HCT116 (cell line): ENCODE measurements around the gene APOL6. TPM values are rescaled to one million over a fixed set of nuclear protein-coding genes. Genes with fewer than 3 reads are reported as not detected.

Experiments
- ATAC-seq: fragments of 200-7000 bp; cut with Tn5 transposase; 2 replicates; pipeline ENCODE4 v1.9.1; 2020; ENCODE audit warnings: mild to moderate bottlenecking, moderate library complexity
- BruUV-seq: library from RNA; stranded (reverse); fragments of 400-500 nt; replicated peaks from 2 replicates; lab custom pipeline; 2021; lab: Mats Ljungman, UMichigan
- CTCF ChIA-PET: fragments of 300-600 bp; sonication (Branson Sonifier 250); formaldehyde crosslinking; loops from one replicate; lab custom pipeline; 2021; ENCODE audit warnings: antibody characterized with exemption; lab: Charles Lee
- POLR2A ChIA-PET: fragments of 300-600, 350-600 bp; sonication (Branson Sonifier 250); formaldehyde crosslinking; loops from one replicate; lab custom pipeline; 2021; ENCODE audit warnings: antibody characterized with exemption; lab: Charles Lee
- RAD21 ChIA-PET, 2 experiments: fragments of 300-600 bp; sonication (Branson Sonifier 250); formaldehyde crosslinking; loops; one replicate each; lab custom pipeline; 2023; ENCODE audit warnings: low total read pairs in 2 of 2; ENCODE audit not compliant: uncharacterized antibody in 2 of 2, unreplicated experiment in 2 of 2, low non-redundant PET in 1 of 2; lab: Charles Lee
- DNase-seq: peaks from one replicate; pipeline ENCODE4 v3.0.0-alpha.2; 2010; ENCODE audit warnings: low read depth, low spot score
- H2AFZ ChIP-seq: fragments of 200-600 bp; shearing (Covaris generic), sonication (generic); 2 replicates; pipeline ENCODE4 v1.6.1; 2017; ENCODE audit warnings: low read depth, mixed run types, mixed read lengths, antibody characterized with exemption, low read length; ENCODE audit not compliant: poor library complexity, severe bottlenecking
- H3K27ac ChIP-seq: 2 replicates; pipeline ENCODE4 v1.5.1; 2012; ENCODE audit warnings: low read depth, low read length
- H3K27me3 ChIP-seq: fragments of 200-600 bp; sonication (generic); 2 replicates; pipeline ENCODE4 v1.6.1; 2016; ENCODE audit warnings: mixed run types, low read length, mixed read lengths; ENCODE audit not compliant: insufficient read depth
- H3K36me3 ChIP-seq, 2 experiments: fragments of 200-500 bp in 1 of 2; fragments of 200-600 bp in 1 of 2; sonication (Bioruptor generic) in 1 of 2; sonication (generic) in 1 of 2; 2 replicates each; pipeline versions ENCODE4 v1.5.1 to v1.6.1; 2014 to 2016; ENCODE audit warnings: low read length in 2 of 2, inconsistent platforms in 1 of 2, mixed read lengths in 1 of 2, mixed run types in 1 of 2; ENCODE audit not compliant: insufficient read depth in 2 of 2, control insufficient read depth in 1 of 2
- H3K4me1 ChIP-seq, 2 experiments: fragments of 200-600 bp in 1 of 2; sonication (generic) in 1 of 2; 2 replicates each; pipeline versions ENCODE4 v1.5.1 to v1.6.1; 2012 to 2017; ENCODE audit warnings: low read length in 2 of 2, inconsistent platforms in 1 of 2, mild to moderate bottlenecking in 1 of 2, mixed read lengths in 1 of 2, mixed run types in 1 of 2, moderate library complexity in 1 of 2; ENCODE audit not compliant: insufficient read depth in 2 of 2, control insufficient read depth in 1 of 2
- H3K4me2 ChIP-seq: fragments of 200-600 bp; sonication (generic); 2 replicates; pipeline ENCODE4 v1.6.1; 2017; ENCODE audit warnings: mixed run types, low read length, mixed read lengths
- H3K4me3 ChIP-seq, 2 experiments: fragments of 200-600 bp in 1 of 2; sonication (generic) in 1 of 2; replicated peaks in 1 of 2; 2 replicates each; pipeline ENCODE4 v1.5.1; 2011 to 2016; ENCODE audit warnings: low read length in 2 of 2, control low read depth in 1 of 2, low read depth in 1 of 2, mild to moderate bottlenecking in 1 of 2, mixed read lengths in 1 of 2, mixed run types in 1 of 2
- H3K79me2 ChIP-seq: fragments of 200-600 bp; sonication (generic); 2 replicates; pipeline ENCODE4 v1.6.1; 2017; ENCODE audit warnings: mild to moderate bottlenecking, mixed run types, low read length, moderate library complexity, mixed read lengths; ENCODE audit not compliant: insufficient read depth
- H3K9ac ChIP-seq: fragments of 200-600 bp; sonication (generic); 2 replicates; pipeline ENCODE4 v1.6.1; 2016; ENCODE audit warnings: low read length, mixed read lengths
- H3K9me2 ChIP-seq: fragments of 200-600 bp; sonication (generic), shearing (Covaris generic); 2 replicates; pipeline ENCODE4 v1.6.1; 2017; ENCODE audit warnings: mixed run types, mild to moderate bottlenecking, moderate library complexity; ENCODE audit not compliant: insufficient read depth
- H3K9me3 ChIP-seq, 2 experiments: fragments of 200-500 bp in 1 of 2; fragments of 200-600 bp in 1 of 2; sonication (Bioruptor generic) in 1 of 2; sonication (generic) in 1 of 2; 2 replicates each; pipeline ENCODE4 v1.6.1; 2014 to 2017; ENCODE audit warnings: low read length in 2 of 2, mixed read lengths in 2 of 2, inconsistent platforms in 1 of 2, low read depth in 1 of 2, mild to moderate bottlenecking in 1 of 2, mixed run types in 1 of 2, moderate library complexity in 1 of 2; ENCODE audit not compliant: control insufficient read depth in 1 of 2, insufficient read depth in 1 of 2
- H4K20me1 ChIP-seq: fragments of 200-600 bp; sonication (generic), shearing (Covaris generic); 2 replicates; pipeline ENCODE4 v1.6.1; 2017; ENCODE audit warnings: mixed run types, mild to moderate bottlenecking, moderate library complexity; ENCODE audit not compliant: insufficient read depth
- ATF3 ChIP-seq: IDR thresholded peaks from 2 replicates; pipeline ENCODE4 v1.6.1; 2012
- CBX3 ChIP-seq: IDR thresholded peaks from 2 replicates; pipeline ENCODE4 v1.6.1; 2012; ENCODE audit warnings: low read depth
- CEBPB ChIP-seq: IDR thresholded peaks from 2 replicates; pipeline ENCODE4 v1.6.1; 2012; ENCODE audit warnings: low read depth
- EGR1 ChIP-seq: IDR thresholded peaks from 2 replicates; pipeline ENCODE4 v1.6.1; 2012; ENCODE audit warnings: low read depth
- ELF1 ChIP-seq: IDR thresholded peaks from 2 replicates; pipeline ENCODE4 v1.6.1; 2012; ENCODE audit warnings: low read depth, borderline replicate concordance
- EZH2 ChIP-seq: fragments of 200-600 bp; sonication (generic); IDR thresholded peaks from 2 replicates; pipeline ENCODE4 v1.6.1; 2017; ENCODE audit warnings: antibody characterized with exemption, mixed run types
- EZH2phosphoT487 ChIP-seq: fragments of 200-600 bp; IDR thresholded peaks from 2 replicates; pipeline ENCODE4 v1.6.1; 2018; ENCODE audit warnings: antibody characterized with exemption, borderline replicate concordance
- FOSL1 ChIP-seq: IDR thresholded peaks from 2 replicates; pipeline ENCODE4 v1.6.1; 2012; ENCODE audit warnings: low read depth
- JUND ChIP-seq: IDR thresholded peaks from 2 replicates; pipeline ENCODE4 v1.6.1; 2012
- POLR2A ChIP-seq: IDR thresholded peaks from 2 replicates; pipeline ENCODE4 v1.7.0; 2011; ENCODE audit warnings: borderline replicate concordance; ENCODE audit not compliant: insufficient read depth, insufficient read length; ENCODE audit errors: extremely low read depth
- RAD21 ChIP-seq: IDR thresholded peaks from 2 replicates; pipeline ENCODE4 v1.6.1; 2012; ENCODE audit warnings: low read depth, mild to moderate bottlenecking
- SIN3A ChIP-seq: IDR thresholded peaks from 2 replicates; pipeline ENCODE4 v1.6.1; 2012; ENCODE audit warnings: low read depth
- SP1 ChIP-seq: IDR thresholded peaks from 2 replicates; pipeline ENCODE4 v1.6.1; 2012; ENCODE audit warnings: low read depth
- TCF7L2 ChIP-seq: IDR thresholded peaks from 2 replicates; pipeline ENCODE4 v1.7.0; 2011; ENCODE audit warnings: borderline replicate concordance, inconsistent platforms; ENCODE audit not compliant: insufficient read depth, insufficient read length; ENCODE audit errors: extremely low read depth
- YY1 ChIP-seq: IDR thresholded peaks from 2 replicates; pipeline ENCODE4 v1.6.1; 2011; ENCODE audit warnings: low read length, low read depth, moderate library complexity, mild to moderate bottlenecking; ENCODE audit not compliant: insufficient replicate concordance; ENCODE audit errors: extremely low read depth
- ZBTB33 ChIP-seq: IDR thresholded peaks from 2 replicates; pipeline ENCODE4 v1.6.1; 2011; ENCODE audit warnings: mild to moderate bottlenecking, low read length, moderate library complexity; ENCODE audit not compliant: insufficient replicate concordance; ENCODE audit errors: extremely low read depth
- ZFX ChIP-seq: fragments of 450-650 bp; IDR thresholded peaks from 2 replicates; pipeline ENCODE4 v1.6.1; 2017
- ZNF274 ChIP-seq: fragments of 200-500 bp; sonication (Bioruptor generic); IDR thresholded peaks from 2 replicates; pipeline ENCODE4 v1.6.1; 2014; ENCODE audit warnings: mild to moderate bottlenecking, low read depth, low read length, inconsistent platforms
- intact Hi-C: fragments of 100-400 bp; cut with micrococcal nuclease; formaldehyde crosslinking; loops from 2 replicates; pipeline ENCODE4 v1.10.0; 2022
- total RNA-seq: library from RNA; stranded (reverse); gene quantifications from one replicate; pipeline ENCODE4 v1.2.1, GENCODE V29; 2021; ENCODE audit not compliant: unreplicated experiment
- TF ChIP-seq, protein P1 (sequence below): IDR thresholded peaks from 2 replicates; pipeline ENCODE4 v1.6.1; 2012
- TF ChIP-seq, protein P2 (sequence below): IDR thresholded peaks from 2 replicates; pipeline ENCODE4 v1.6.1; 2012; ENCODE audit warnings: low read depth

The APOL6 gene
- total RNA-seq, 1 experiment from 2014 or later = 0.84 TPM

DNA sequence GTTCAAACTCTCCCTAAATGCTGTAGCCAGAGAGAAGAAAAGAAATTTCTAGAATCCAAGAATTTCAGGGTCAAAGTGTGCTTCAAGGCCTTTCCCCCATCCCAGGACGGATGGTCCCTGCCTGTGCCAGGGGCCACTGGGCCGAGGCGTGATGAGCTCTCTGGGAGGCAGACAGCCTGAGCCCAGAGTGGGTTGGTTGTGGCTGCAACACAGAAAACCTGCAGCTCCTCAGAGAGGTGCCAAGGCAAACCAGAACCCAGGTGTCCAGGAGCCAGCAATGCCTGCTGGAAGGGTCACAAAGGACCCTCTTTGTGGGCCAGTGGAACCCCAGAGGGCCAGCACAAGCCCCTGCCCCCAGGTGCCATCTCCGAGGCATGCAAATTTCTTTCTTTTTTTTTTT is 2.6 kb upstream of the APOL6 start:
- CTCF ChIA-PET = no interaction called here
- Histone ChIP-seq H2AFZ (no peak overlapping the region), H3K4me1 (peaks cover 20 to 37% of the 10 kb centered on the region in 2 experiments)

More for the DNA sequence above, 2.6 kb upstream of the APOL6 start:
- Histone ChIP-seq H3K4me3 (no peak overlapping the region), H3K27me3 (no peaks in the 10 kb centered on the region), H3K27ac (no peak overlapping the region), H3K9me2 (no peaks in the 10 kb centered on the region), H3K9ac (no peak overlapping the region), H3K36me3 (no peaks in the 10 kb centered on the region), H3K9me3 (no peaks in the 10 kb centered on the region), H4K20me1 (no peaks in the 10 kb centered on the region)
- no TSS peak for BruUV-seq
- RAD21 ChIA-PET = no interaction called here
- DNase-seq (no peak), ATAC-seq (no peak)
- intact Hi-C loops = no loop called here
- TF ChIP-seq RAD21 (no peak), POLR2A (no peak), ZBTB33 (no peak), ZFX (no peak), FOSL1 (no peak), SIN3A (no peak), CEBPB (no peak), CBX3 (no peak), YY1 (no peak), TCF7L2 (no peak), SP1 (no peak), ELF1 (no peak), ATF3 (no peak), EZH2phosphoT487 (no peak), EGR1 (no peak), JUND (no peak), ZNF274 (no peak), EZH2 (no peak)
- TF ChIP-seq, protein P1, sequence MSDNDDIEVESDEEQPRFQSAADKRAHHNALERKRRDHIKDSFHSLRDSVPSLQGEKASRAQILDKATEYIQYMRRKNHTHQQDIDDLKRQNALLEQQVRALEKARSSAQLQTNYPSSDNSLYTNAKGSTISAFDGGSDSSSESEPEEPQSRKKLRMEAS = no peak
- TF ChIP-seq, protein P2, sequence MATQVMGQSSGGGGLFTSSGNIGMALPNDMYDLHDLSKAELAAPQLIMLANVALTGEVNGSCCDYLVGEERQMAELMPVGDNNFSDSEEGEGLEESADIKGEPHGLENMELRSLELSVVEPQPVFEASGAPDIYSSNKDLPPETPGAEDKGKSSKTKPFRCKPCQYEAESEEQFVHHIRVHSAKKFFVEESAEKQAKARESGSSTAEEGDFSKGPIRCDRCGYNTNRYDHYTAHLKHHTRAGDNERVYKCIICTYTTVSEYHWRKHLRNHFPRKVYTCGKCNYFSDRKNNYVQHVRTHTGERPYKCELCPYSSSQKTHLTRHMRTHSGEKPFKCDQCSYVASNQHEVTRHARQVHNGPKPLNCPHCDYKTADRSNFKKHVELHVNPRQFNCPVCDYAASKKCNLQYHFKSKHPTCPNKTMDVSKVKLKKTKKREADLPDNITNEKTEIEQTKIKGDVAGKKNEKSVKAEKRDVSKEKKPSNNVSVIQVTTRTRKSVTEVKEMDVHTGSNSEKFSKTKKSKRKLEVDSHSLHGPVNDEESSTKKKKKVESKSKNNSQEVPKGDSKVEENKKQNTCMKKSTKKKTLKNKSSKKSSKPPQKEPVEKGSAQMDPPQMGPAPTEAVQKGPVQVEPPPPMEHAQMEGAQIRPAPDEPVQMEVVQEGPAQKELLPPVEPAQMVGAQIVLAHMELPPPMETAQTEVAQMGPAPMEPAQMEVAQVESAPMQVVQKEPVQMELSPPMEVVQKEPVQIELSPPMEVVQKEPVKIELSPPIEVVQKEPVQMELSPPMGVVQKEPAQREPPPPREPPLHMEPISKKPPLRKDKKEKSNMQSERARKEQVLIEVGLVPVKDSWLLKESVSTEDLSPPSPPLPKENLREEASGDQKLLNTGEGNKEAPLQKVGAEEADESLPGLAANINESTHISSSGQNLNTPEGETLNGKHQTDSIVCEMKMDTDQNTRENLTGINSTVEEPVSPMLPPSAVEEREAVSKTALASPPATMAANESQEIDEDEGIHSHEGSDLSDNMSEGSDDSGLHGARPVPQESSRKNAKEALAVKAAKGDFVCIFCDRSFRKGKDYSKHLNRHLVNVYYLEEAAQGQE = no peak
- TF ChIP-seq, all 23 proteins: peak for 0
- H3K4me2 ChIP-seq = no peak overlapping the region
- H3K79me2 ChIP-seq = no peaks in the 10 kb centered on the region
- POLR2A ChIA-PET = no interaction called here
